Neural cell (in vitro differentiated cells): Measurements from ENCODE around the gene PALD1.

ENCODE experiments used
- EZH2 ChIP-seq: fragments of 200-600, 300-800 bp; shearing (Covaris generic), sonication (generic); IDR thresholded peaks from 2 replicates; pipeline ENCODE4 v1.6.1; 2014; ENCODE audit warnings: antibody characterized with exemption, low read length, borderline replicate concordance, mild to moderate bottlenecking; ENCODE audit not compliant: insufficient read depth, poor library complexity, severe bottlenecking
- POLR2AphosphoS5 ChIP-seq: IDR thresholded peaks from 2 replicates; pipeline ENCODE4 v1.6.1; 2012
- RAD21 ChIP-seq: fragments of 450-650 bp; conservative IDR thresholded peaks from 2 replicates; pipeline ENCODE4 v1.6.1; 2014; ENCODE audit warnings: antibody characterized with exemption, mild to moderate bottlenecking, moderate library complexity
- TAF1 ChIP-seq: IDR thresholded peaks from 2 replicates; pipeline ENCODE4 v1.6.1; 2012; ENCODE audit warnings: low read depth
- TF ChIP-seq, protein P1 (sequence below): fragments of 450-650 bp; IDR thresholded peaks from 2 replicates; pipeline ENCODE4 v1.5.1; 2014; ENCODE audit warnings: antibody characterized with exemption, mild to moderate bottlenecking, moderate library complexity; ENCODE audit not compliant: poor library complexity, severe bottlenecking
- TF ChIP-seq, protein P2 (sequence below): IDR thresholded peaks from 2 replicates; pipeline ENCODE4 v1.6.1; 2012; ENCODE audit warnings: borderline replicate concordance

DNA sequence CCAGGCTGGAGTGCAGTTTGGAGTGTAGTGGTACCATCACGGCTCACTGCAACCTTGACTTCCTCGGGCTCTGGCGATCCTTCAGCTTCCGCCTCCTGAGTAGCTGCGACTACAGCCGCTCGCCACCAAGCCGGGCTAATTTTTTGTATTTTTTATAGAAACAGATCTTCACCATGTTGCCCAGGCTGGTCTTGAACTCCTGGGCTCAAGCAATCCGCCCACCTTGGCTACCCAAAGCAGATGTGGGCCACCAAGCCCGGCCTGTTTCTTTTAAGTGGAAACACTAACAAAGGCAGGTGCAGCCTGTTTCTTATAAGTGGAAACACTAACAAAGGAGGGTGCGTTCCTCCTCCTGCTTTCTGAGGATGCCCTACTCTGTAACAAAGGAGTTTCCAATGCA lies 105.8 kb downstream of the PALD1 start:
- TF ChIP-seq EZH2 (no peak), POLR2AphosphoS5 (no peak), TAF1 (no peak), RAD21 (no peak)
- TF ChIP-seq, protein P1, sequence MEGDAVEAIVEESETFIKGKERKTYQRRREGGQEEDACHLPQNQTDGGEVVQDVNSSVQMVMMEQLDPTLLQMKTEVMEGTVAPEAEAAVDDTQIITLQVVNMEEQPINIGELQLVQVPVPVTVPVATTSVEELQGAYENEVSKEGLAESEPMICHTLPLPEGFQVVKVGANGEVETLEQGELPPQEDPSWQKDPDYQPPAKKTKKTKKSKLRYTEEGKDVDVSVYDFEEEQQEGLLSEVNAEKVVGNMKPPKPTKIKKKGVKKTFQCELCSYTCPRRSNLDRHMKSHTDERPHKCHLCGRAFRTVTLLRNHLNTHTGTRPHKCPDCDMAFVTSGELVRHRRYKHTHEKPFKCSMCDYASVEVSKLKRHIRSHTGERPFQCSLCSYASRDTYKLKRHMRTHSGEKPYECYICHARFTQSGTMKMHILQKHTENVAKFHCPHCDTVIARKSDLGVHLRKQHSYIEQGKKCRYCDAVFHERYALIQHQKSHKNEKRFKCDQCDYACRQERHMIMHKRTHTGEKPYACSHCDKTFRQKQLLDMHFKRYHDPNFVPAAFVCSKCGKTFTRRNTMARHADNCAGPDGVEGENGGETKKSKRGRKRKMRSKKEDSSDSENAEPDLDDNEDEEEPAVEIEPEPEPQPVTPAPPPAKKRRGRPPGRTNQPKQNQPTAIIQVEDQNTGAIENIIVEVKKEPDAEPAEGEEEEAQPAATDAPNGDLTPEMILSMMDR = no peak
- TF ChIP-seq, protein P2, sequence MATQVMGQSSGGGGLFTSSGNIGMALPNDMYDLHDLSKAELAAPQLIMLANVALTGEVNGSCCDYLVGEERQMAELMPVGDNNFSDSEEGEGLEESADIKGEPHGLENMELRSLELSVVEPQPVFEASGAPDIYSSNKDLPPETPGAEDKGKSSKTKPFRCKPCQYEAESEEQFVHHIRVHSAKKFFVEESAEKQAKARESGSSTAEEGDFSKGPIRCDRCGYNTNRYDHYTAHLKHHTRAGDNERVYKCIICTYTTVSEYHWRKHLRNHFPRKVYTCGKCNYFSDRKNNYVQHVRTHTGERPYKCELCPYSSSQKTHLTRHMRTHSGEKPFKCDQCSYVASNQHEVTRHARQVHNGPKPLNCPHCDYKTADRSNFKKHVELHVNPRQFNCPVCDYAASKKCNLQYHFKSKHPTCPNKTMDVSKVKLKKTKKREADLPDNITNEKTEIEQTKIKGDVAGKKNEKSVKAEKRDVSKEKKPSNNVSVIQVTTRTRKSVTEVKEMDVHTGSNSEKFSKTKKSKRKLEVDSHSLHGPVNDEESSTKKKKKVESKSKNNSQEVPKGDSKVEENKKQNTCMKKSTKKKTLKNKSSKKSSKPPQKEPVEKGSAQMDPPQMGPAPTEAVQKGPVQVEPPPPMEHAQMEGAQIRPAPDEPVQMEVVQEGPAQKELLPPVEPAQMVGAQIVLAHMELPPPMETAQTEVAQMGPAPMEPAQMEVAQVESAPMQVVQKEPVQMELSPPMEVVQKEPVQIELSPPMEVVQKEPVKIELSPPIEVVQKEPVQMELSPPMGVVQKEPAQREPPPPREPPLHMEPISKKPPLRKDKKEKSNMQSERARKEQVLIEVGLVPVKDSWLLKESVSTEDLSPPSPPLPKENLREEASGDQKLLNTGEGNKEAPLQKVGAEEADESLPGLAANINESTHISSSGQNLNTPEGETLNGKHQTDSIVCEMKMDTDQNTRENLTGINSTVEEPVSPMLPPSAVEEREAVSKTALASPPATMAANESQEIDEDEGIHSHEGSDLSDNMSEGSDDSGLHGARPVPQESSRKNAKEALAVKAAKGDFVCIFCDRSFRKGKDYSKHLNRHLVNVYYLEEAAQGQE = no peak
